Putamen (tissue), 1 donor: ENCODE measurements around the gene RXFP2.

Experiments used
- DNase-seq: peaks from one replicate; pipeline ENCODE4 v3.0.0-alpha.2; 2016; ENCODE audit warnings: low spot score

RXFP2 gene

GRCh38 chr13:31826521-31826920 lies 87.2 kb downstream of the RXFP2 start:
- no peak for DNase-seq

- DNase-seq = no peak
These were observed 88.4 kb downstream of the RXFP2 start for GRCh38 chr13:31827707-31828106.

GRCh38 chr13:31835932-31836331 lies 96.6 kb downstream of the RXFP2 start:
- DNase-seq = no peak

- no peak for DNase-seq
These were observed 103.7 kb downstream of the RXFP2 start for GRCh38 chr13:31843044-31843443.

GRCh38 chr13:31846182-31846938 lies 107.0 kb downstream of the RXFP2 start:
- peak; percentile 85 for DNase-seq

GRCh38 chr13:31846961-31847752 lies 107.8 kb downstream of the RXFP2 start:
- DNase-seq = no peak

- no peak for DNase-seq
These were observed 109.3 kb downstream of the RXFP2 start for GRCh38 chr13:31848621-31849020.

GRCh38 chr13:31849206-31849605 lies 109.9 kb downstream of the RXFP2 start:
- DNase-seq = no peak

GRCh38 chr13:31850041-31850555 lies 110.8 kb downstream of the RXFP2 start:
- DNase-seq = no peak

GRCh38 chr13:31851216-31851615 lies 111.9 kb downstream of the RXFP2 start:
- no peak for DNase-seq
